K562 (cell line): ENCODE measurements around the gene PGAP2. TPM values are rescaled to one million over a fixed set of nuclear protein-coding genes. Genes with fewer than 3 reads are reported as not detected.

Experiments
- CHD1 ChIP-seq: fragments of 200-600 bp; sonication (generic); IDR thresholded peaks from one replicate; pipeline ENCODE4 v1.6.1; 2012; ENCODE audit warnings: mild to moderate bottlenecking, moderate library complexity, low read length, inconsistent platforms
- CREM ChIP-seq: IDR thresholded peaks from 2 replicates; pipeline ENCODE4 v1.6.1; 2014; ENCODE audit warnings: antibody characterized with exemption, low read depth
- EP400 ChIP-seq: fragments of 450-650 bp; IDR thresholded peaks from 2 replicates; pipeline ENCODE4 v1.6.1; 2017; ENCODE audit warnings: antibody characterized with exemption, mild to moderate bottlenecking, moderate library complexity
- ETV5 ChIP-seq: sonication (generic); formaldehyde crosslinking; IDR thresholded peaks from 2 replicates; pipeline ENCODE4 v1.4.0; 2020; ENCODE audit warnings: low read depth, mild to moderate bottlenecking, missing genetic modification reagents
- HLTF ChIP-seq: fragments of 450-650 bp; IDR thresholded peaks from 2 replicates; pipeline ENCODE4 v1.6.1; 2016
- HNRNPLL ChIP-seq: fragments of 200-400 bp; formaldehyde crosslinking; IDR thresholded peaks from 2 replicates; pipeline ENCODE4 v1.6.1; 2017; ENCODE audit warnings: low read length, low read depth, mild to moderate bottlenecking; ENCODE audit not compliant: poor library complexity, severe bottlenecking
- JUNB ChIP-seq: fragments of 450-650 bp; formaldehyde crosslinking; conservative IDR thresholded peaks from 2 replicates; pipeline ENCODE4 v1.4.0; 2020; ENCODE audit warnings: mild to moderate bottlenecking
- KDM2B ChIP-seq: fragments of 250-450 bp; sonication (Bioruptor Pico); IDR thresholded peaks from 2 replicates; pipeline ENCODE4 v1.8.0; 2021; ENCODE audit warnings: mild to moderate bottlenecking, moderate library complexity
- LEF1 ChIP-seq: fragments of 450-650 bp; IDR thresholded peaks from 2 replicates; pipeline ENCODE4 v1.6.1; 2016; ENCODE audit warnings: mild to moderate bottlenecking
- MCM3 ChIP-seq: fragments of 450-650 bp; IDR thresholded peaks from 2 replicates; pipeline ENCODE4 v1.6.1; 2016
- PTRF ChIP-seq: fragments of 450-650 bp; IDR thresholded peaks from 2 replicates; pipeline ENCODE4 v1.6.1; 2016; ENCODE audit warnings: mild to moderate bottlenecking, missing genetic modification characterization, missing compliant biosample characterization
- PURB ChIP-seq: sonication (generic); formaldehyde crosslinking; IDR thresholded peaks from 2 replicates; pipeline ENCODE4 v1.9.0; 2021; ENCODE audit warnings: low read depth, mild to moderate bottlenecking, missing genetic modification reagents
- SAFB2 ChIP-seq: fragments of 200-400 bp; formaldehyde crosslinking; IDR thresholded peaks from 2 replicates; pipeline ENCODE4 v1.6.1; 2018; ENCODE audit warnings: borderline replicate concordance, low read length, low read depth, moderate library complexity; ENCODE audit not compliant: severe bottlenecking
- SAP30 ChIP-seq: fragments of 200-600 bp; sonication (generic); IDR thresholded peaks from 2 replicates; pipeline ENCODE4 v1.6.1; 2012; ENCODE audit warnings: borderline replicate concordance, low read depth, mild to moderate bottlenecking, moderate library complexity, low read length, control low read depth, inconsistent platforms; ENCODE audit not compliant: insufficient read depth, poor library complexity, severe bottlenecking
- SIRT6 ChIP-seq: IDR thresholded peaks from one replicate; pipeline ENCODE4 v1.6.1; 2012; ENCODE audit warnings: low read depth, mild to moderate bottlenecking, control low read depth, inconsistent platforms, low read length, moderate library complexity
- TBL1XR1 ChIP-seq, 2 experiments: IDR thresholded peaks; 2 replicates each; pipeline ENCODE4 v1.6.1; 2012; ENCODE audit warnings: improper control_type of control experiment in 2 of 2, low read length in 2 of 2, mild to moderate bottlenecking in 1 of 2
- TCF3 ChIP-seq: sonication (generic); formaldehyde crosslinking; IDR thresholded peaks from 2 replicates; pipeline ENCODE4 v1.4.0; 2020; ENCODE audit warnings: mild to moderate bottlenecking, missing genetic modification reagents
- TEAD2 ChIP-seq: fragments of 450-650 bp; IDR thresholded peaks from 2 replicates; pipeline ENCODE4 v1.6.1; 2016; ENCODE audit warnings: missing genetic modification characterization, control low read depth, missing compliant biosample characterization
- ZNF121 ChIP-seq: sonication (generic); formaldehyde crosslinking; conservative IDR thresholded peaks from 2 replicates; pipeline ENCODE4 v1.8.0; 2022; ENCODE audit warnings: missing genetic modification reagents
- ZNF134 ChIP-seq: fragments of 250-450 bp; sonication (Bioruptor Pico); conservative IDR thresholded peaks from 2 replicates; pipeline ENCODE4 v1.4.0; 2020
- ZNF140 ChIP-seq: fragments of 250-450 bp; sonication (Bioruptor Pico); IDR thresholded peaks from 2 replicates; pipeline ENCODE4 v1.8.0; 2021; ENCODE audit warnings: moderate library complexity, mild to moderate bottlenecking, inconsistent platforms
- ZNF212 ChIP-seq: fragments of 450-650 bp; formaldehyde crosslinking; IDR thresholded peaks from 2 replicates; pipeline ENCODE4 v1.4.0; 2020; ENCODE audit warnings: mild to moderate bottlenecking
- ZNF253 ChIP-seq: fragments of 250-450 bp; sonication (Bioruptor Pico); conservative IDR thresholded peaks from 2 replicates; pipeline ENCODE4 v1.6.1; 2021; ENCODE audit warnings: mild to moderate bottlenecking
- ZNF436 ChIP-seq: fragments of 250-450, 450-650 bp; sonication (Bioruptor Pico); formaldehyde crosslinking; IDR thresholded peaks from 2 replicates; pipeline ENCODE4 v1.7.0; 2020; ENCODE audit warnings: mild to moderate bottlenecking
- ZNF551 ChIP-seq: fragments of 250-450 bp; sonication (Bioruptor Pico); IDR thresholded peaks from 2 replicates; pipeline ENCODE4 v1.5.0; 2021; ENCODE audit warnings: mild to moderate bottlenecking, moderate library complexity
- polyA plus RNA-seq, 8 experiments: library from polyadenylated mRNA; depleted of rRNA in 4 of 8; stranded (reverse) in 5 of 8; unstranded in 3 of 8; fragments of >200 nt; fragmentation: Nextera tagmentation in 2 of 8; fragmentation: Illumina TruSeq in 1 of 8; extraction: Ambion mirVana in 2 of 8; extraction: Trizol in 1 of 8; gene quantifications; 2 replicates each; pipeline versions ENCODE4 v1.2.1 to v1.2.3, GENCODE V29; 2011 to 2014; ENCODE audit warnings: inconsistent platforms in 1 of 8, missing spikeins in 1 of 8
- total RNA-seq, 7 experiments: library from RNA; depleted of rRNA in 6 of 7; stranded (reverse); fragments of >200 nt in 6 of 7; fragmentation: Illumina TruSeq in 2 of 7; extraction: Trizol in 2 of 7; gene quantifications; 2 replicates each; pipeline versions ENCODE4 v1.2.1 to v1.2.3, GENCODE V29; 2011 to 2021; ENCODE audit warnings: low replicate concordance in 1 of 7
- TF ChIP-seq, protein P1 (sequence below): fragments of 450-650 bp; IDR thresholded peaks from 2 replicates; pipeline ENCODE4 v1.6.1; 2016; ENCODE audit warnings: borderline replicate concordance
- TF ChIP-seq, protein P2 (sequence below): sonication (generic); formaldehyde crosslinking; IDR thresholded peaks from 2 replicates; pipeline ENCODE4 v1.8.0; 2022; ENCODE audit warnings: mild to moderate bottlenecking, missing genetic modification reagents
- TF ChIP-seq, protein P3 (sequence below): sonication (generic); formaldehyde crosslinking; IDR thresholded peaks from 2 replicates; pipeline ENCODE4 v1.8.0; 2022; ENCODE audit warnings: mild to moderate bottlenecking, low read depth, missing genetic modification reagents

Gene PGAP2
- total and polyA plus RNA-seq, 9 of the 15 experiments (the other 6 are each of a cell fraction or from before 2014, with no cell fraction given): 17.9 to 47.2 (median 33.7) TPM

DNA sequence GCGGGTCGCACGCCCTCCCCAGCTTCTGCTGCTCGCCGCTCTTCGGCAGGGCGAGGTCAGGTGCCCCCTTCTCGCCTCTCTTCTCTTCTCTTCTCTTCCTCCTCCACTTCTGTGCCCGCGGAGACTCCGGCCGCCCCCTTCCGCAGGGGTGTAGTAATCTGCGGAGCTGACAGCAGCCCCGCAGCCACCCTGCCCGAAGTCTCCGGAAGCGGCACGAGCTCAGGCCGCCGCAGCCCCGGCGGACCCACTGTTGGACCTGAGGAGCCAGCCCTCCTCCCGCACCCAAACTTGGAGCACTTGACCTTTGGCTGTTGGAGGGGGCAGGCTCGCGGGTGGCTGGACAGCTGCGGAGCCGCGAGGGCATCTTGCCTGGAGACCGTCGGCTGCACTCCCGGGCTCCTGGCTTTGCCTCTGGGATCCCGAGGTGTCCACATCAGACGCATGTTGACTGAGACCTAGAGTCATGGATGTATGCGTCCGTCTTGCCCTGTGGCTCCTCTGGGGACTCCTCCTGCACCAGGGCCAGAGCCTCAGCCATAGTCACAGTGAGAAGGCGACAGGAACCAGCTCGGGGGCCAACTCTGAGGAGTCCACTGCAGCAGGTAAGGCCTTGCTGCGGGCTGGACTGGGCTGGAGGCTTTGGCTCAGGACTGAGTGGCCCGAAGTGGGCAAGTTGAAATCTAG is 47.6 kb downstream of the PGAP2 start (continued):
- TF ChIP-seq KDM2B (CRISPR knock-in tag): no peak
- no peak for TF ChIP-seq SAFB2
- no peak for TF ChIP-seq LEF1
- TF ChIP-seq, protein P1, sequence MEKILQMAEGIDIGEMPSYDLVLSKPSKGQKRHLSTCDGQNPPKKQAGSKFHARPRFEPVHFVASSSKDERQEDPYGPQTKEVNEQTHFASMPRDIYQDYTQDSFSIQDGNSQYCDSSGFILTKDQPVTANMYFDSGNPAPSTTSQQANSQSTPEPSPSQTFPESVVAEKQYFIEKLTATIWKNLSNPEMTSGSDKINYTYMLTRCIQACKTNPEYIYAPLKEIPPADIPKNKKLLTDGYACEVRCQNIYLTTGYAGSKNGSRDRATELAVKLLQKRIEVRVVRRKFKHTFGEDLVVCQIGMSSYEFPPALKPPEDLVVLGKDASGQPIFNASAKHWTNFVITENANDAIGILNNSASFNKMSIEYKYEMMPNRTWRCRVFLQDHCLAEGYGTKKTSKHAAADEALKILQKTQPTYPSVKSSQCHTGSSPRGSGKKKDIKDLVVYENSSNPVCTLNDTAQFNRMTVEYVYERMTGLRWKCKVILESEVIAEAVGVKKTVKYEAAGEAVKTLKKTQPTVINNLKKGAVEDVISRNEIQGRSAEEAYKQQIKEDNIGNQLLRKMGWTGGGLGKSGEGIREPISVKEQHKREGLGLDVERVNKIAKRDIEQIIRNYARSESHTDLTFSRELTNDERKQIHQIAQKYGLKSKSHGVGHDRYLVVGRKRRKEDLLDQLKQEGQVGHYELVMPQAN: no peak; the same call in 1 of the 2 replicates
- TF ChIP-seq CHD1: no peak
- no peak for TF ChIP-seq TCF3 (CRISPR knock-in tag)
- no peak for TF ChIP-seq ZNF253 (CRISPR knock-in tag)
- TF ChIP-seq TEAD2 (tag): no peak
- no peak for TF ChIP-seq ZNF134 (CRISPR knock-in tag)
- no peak for TF ChIP-seq ZNF436 (CRISPR knock-in tag)
- TF ChIP-seq CREM: no peak
- TF ChIP-seq PURB (CRISPR knock-in tag): no peak
- TF ChIP-seq TBL1XR1 (IDR thresholded peaks at IDR 0.05; ENCODE audit: low read length in 2 of 2): no peak
- TF ChIP-seq HLTF: no peak
- TF ChIP-seq ETV5 (CRISPR knock-in tag): peak; percentile 34; the same call in 1 of the 2 replicates
- no peak for TF ChIP-seq ZNF551 (CRISPR knock-in tag)
- TF ChIP-seq ZNF140: no peak
- TF ChIP-seq MCM3: no peak
- TF ChIP-seq, protein P2, sequence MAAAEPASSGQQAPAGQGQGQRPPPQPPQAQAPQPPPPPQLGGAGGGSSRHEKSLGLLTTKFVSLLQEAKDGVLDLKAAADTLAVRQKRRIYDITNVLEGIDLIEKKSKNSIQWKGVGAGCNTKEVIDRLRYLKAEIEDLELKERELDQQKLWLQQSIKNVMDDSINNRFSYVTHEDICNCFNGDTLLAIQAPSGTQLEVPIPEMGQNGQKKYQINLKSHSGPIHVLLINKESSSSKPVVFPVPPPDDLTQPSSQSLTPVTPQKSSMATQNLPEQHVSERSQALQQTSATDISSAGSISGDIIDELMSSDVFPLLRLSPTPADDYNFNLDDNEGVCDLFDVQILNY (CRISPR knock-in tag): peak; percentile 60; the same call in 1 of the 2 replicates
- TF ChIP-seq EP400: 0 out of 2 replicates have a peak, but pooled peaks have one; percentile 20
- TF ChIP-seq JUNB: no peak
- peak; percentile 18 for TF ChIP-seq SAP30
- TF ChIP-seq PTRF: no peak
- no peak for TF ChIP-seq ZNF121 (CRISPR knock-in tag)
- no peak for TF ChIP-seq ZNF212
- TF ChIP-seq, protein P3, sequence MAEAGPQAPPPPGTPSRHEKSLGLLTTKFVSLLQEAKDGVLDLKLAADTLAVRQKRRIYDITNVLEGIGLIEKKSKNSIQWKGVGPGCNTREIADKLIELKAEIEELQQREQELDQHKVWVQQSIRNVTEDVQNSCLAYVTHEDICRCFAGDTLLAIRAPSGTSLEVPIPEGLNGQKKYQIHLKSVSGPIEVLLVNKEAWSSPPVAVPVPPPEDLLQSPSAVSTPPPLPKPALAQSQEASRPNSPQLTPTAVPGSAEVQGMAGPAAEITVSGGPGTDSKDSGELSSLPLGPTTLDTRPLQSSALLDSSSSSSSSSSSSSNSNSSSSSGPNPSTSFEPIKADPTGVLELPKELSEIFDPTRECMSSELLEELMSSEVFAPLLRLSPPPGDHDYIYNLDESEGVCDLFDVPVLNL (CRISPR knock-in tag): no peak
- no peak for TF ChIP-seq SIRT6
- TF ChIP-seq HNRNPLL: no peak
